ENCODE data around the gene RNASE9.

DNA sequence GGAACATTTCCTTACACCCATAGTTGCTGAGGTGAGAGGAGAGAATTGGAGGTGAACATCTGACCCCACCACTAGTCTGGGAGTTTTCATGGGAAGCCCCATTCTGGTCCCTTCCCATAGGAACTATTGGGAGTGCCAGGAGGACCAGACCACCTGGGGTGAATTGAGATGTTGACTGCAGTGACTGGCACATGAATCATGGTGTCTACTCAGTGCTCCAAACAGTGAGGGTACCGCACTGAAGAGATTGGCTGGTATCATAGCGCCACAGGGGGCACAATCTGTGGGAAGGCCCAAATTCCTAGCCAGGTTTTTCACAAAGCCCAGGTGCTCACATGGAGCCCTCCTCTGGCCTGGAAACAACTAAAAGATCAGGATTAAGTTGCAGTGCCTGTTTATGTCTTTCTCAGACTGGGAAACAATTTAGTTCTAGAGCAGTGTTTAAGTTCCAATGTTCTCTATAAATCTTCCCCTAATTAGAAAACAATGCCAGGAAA lies 3.7 kb upstream of the RNASE9 start:
- TF ChIP-seq, protein P1, sequence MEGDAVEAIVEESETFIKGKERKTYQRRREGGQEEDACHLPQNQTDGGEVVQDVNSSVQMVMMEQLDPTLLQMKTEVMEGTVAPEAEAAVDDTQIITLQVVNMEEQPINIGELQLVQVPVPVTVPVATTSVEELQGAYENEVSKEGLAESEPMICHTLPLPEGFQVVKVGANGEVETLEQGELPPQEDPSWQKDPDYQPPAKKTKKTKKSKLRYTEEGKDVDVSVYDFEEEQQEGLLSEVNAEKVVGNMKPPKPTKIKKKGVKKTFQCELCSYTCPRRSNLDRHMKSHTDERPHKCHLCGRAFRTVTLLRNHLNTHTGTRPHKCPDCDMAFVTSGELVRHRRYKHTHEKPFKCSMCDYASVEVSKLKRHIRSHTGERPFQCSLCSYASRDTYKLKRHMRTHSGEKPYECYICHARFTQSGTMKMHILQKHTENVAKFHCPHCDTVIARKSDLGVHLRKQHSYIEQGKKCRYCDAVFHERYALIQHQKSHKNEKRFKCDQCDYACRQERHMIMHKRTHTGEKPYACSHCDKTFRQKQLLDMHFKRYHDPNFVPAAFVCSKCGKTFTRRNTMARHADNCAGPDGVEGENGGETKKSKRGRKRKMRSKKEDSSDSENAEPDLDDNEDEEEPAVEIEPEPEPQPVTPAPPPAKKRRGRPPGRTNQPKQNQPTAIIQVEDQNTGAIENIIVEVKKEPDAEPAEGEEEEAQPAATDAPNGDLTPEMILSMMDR (IDR thresholded peaks at IDR 0.05), result no peak
- TF ChIP-seq POLR2A (IDR thresholded peaks at IDR 0.05), result no peak

All from Peyer's patch (tissue), 4 donors.